SK-N-SH treated with all-trans-retinoic acid at 6 μM for 48 hours (cell line): ENCODE results near the gene CTBP1.

Experiments used
- ZFP3 ChIP-seq: fragments of 250-450 bp; sonication (Bioruptor Pico); IDR thresholded peaks from 2 replicates; pipeline ENCODE4 v1.5.0; 2020; ENCODE audit warnings: mild to moderate bottlenecking, moderate library complexity
- ZNF70 ChIP-seq: fragments of 450-650 bp; formaldehyde crosslinking; IDR thresholded peaks from 2 replicates; pipeline ENCODE4 v1.5.0; 2020; ENCODE audit warnings: mild to moderate bottlenecking, moderate library complexity
- ZNF8 ChIP-seq: fragments of 450-650 bp; formaldehyde crosslinking; IDR thresholded peaks from 2 replicates; pipeline ENCODE4 v1.5.0; 2020; ENCODE audit warnings: mild to moderate bottlenecking, moderate library complexity
- TF ChIP-seq, protein P1 (sequence below): fragments of 250-450 bp; sonication (Bioruptor Pico); IDR thresholded peaks from 2 replicates; pipeline ENCODE4 v1.5.0; 2020; ENCODE audit warnings: mild to moderate bottlenecking, moderate library complexity

DNA sequence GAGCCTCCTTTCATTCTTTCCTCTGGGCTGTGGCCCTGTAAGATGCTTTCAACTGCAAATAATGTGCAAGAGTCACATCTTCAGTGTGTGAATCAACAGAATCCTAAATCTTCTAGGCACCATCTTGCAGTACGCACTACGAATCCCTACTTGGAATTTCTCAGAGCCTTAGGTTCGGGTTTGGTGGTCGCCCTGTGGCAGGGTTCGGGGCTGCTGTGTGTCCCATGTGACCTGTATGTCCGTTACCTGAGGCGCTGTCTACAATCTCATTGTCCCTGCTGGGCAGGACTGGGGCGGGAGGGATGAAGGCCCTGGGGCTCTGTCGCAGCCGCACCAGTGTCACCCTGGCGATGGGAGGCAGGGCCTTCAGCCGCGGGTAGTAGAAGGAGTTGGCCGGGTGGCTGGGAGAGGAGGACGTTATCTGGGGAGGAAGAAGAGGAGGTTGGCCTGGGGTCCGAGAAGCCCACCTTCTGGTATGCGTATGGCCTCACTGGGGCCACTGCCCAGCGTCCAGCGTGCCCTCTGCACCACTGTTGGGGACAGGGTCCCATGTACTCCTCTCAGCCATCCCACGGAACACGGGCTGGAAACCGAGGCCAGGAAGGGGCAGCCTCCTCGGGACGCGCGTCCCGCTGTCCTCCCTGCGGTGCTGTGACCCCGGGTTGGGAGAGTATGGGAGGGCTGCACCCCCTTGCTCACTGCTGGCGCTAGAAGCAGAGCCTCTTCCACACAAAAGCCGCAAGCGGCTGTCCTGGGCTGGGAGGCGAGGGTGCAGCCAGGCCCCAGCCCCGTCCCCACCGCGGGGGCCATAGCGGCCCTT lies 78.6 kb downstream of the CTBP1 start:
- TF ChIP-seq, protein P1, sequence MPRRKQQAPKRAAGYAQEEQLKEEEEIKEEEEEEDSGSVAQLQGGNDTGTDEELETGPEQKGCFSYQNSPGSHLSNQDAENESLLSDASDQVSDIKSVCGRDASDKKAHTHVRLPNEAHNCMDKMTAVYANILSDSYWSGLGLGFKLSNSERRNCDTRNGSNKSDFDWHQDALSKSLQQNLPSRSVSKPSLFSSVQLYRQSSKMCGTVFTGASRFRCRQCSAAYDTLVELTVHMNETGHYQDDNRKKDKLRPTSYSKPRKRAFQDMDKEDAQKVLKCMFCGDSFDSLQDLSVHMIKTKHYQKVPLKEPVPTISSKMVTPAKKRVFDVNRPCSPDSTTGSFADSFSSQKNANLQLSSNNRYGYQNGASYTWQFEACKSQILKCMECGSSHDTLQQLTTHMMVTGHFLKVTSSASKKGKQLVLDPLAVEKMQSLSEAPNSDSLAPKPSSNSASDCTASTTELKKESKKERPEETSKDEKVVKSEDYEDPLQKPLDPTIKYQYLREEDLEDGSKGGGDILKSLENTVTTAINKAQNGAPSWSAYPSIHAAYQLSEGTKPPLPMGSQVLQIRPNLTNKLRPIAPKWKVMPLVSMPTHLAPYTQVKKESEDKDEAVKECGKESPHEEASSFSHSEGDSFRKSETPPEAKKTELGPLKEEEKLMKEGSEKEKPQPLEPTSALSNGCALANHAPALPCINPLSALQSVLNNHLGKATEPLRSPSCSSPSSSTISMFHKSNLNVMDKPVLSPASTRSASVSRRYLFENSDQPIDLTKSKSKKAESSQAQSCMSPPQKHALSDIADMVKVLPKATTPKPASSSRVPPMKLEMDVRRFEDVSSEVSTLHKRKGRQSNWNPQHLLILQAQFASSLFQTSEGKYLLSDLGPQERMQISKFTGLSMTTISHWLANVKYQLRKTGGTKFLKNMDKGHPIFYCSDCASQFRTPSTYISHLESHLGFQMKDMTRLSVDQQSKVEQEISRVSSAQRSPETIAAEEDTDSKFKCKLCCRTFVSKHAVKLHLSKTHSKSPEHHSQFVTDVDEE = no peak
- TF ChIP-seq ZFP3 (CRISPR knock-in tag) = no peak
- TF ChIP-seq ZNF70 = no peak
- TF ChIP-seq ZNF8 (CRISPR knock-in tag) = no peak
